Renal cortex interstitium (tissue), 11 donors: ENCODE data around the gene C3orf33. TPM values are rescaled to one million over a fixed set of nuclear protein-coding genes. Genes with fewer than 3 reads are reported as not detected.

Experiments
- DNase-seq, 11 donors: peaks; one replicate each; pipeline ENCODE4 v3.0.0-alpha.2; 2013; ENCODE audit warnings: low read depth in 9 of 11, low spot score in 4 of 11; ENCODE audit errors: extremely low read depth in 1 of 11
- polyA plus RNA-seq, 3 donors: library from polyadenylated mRNA; unstranded; fragments of 120-200 nt; gene quantifications; one replicate each; pipeline ENCODE4 v1.2.1, GENCODE V29; 2013; ENCODE audit not compliant: insufficient read length in 3 of 3

Gene C3orf33
- polyA plus RNA-seq, 3 donors: 8.6 to 13.1 (median 12.6) TPM

DNA sequence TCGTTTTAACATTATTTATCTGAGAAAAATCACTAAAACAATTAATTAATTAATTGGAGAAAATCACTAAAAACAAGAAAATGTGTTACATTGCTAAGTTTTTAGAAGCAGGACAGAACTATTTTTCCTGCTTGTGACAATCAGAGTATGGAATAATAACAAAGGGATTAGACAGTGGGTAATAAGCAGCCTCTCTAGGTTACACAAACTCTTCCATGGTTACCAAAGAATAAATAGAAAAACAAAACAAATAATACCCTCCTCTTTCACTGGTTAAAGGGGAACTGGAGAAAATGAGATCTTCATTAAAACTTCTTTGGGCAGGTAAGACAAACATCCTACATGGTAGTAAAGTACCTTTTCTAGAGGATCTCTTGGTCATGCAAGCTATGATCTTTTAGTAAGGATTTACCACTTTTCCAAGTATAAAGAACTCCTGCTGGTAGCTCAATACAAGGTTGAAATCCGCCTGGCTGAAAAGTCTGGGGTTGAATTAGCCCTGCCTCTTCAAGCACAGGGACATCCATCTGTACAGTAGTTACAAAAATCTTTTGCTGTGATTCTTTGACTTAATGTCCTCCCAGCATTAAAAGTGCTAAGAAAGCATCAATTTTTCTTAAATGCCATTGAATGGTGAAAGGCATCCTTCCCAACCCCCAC, 58.7 kb downstream of the C3orf33 start:
- no peak for DNase-seq

DNA sequence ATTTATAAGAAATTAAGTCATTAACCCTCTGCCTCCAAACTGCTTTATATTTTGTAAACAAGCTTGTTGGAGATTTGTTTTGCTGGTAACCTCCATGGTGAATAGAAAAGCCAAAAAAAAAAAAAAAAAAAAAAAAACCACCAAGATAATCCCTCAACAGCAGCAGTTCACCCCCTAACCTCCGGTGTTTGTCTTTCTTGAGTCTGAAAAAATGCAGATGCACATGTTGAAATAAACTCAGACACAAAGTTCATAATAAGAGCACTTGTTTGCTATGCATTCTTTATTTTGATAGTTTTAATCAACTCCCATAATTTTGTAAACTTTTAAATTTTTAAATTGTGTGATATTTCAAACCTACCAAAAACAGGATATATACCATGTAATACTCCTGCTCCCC, 59.4 kb downstream of the C3orf33 start:
- DNase-seq: no peak

DNA sequence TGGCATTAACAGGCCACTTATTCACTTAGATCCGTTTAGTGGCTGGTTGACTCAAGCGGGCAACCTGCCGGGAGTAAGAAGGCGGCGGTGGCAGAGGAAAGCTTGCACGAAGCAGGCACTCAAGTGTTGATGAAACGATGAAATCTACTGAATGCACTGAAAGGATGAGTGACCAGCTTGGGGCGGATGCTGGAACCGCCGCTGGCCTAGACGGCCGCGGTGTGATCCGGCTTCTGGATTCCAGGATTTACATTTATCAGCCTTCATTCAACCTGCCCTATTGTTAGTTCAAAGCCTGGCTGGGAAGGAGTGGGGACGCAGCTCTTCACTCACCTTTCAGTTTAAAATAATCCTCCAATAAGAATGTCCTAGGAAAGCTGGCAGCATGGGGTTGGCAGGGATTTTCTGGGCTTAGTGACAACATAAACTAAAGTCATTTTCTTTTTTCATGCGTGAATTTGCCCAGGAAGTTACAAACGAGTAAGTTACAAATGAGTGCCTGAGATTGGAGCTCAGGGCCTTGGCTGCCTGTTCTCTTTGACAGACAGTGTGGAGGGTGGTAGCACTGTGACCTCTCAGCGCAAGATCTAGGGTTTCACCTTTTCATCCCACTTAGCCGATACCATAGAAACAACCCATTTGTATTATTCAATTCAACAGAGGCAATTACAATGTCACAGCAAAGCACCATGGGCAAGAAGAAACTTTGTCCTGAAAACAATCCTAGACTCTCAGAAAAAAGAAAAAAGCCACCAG, 60.1 kb downstream of the C3orf33 start:
- DNase-seq: no peak

DNA sequence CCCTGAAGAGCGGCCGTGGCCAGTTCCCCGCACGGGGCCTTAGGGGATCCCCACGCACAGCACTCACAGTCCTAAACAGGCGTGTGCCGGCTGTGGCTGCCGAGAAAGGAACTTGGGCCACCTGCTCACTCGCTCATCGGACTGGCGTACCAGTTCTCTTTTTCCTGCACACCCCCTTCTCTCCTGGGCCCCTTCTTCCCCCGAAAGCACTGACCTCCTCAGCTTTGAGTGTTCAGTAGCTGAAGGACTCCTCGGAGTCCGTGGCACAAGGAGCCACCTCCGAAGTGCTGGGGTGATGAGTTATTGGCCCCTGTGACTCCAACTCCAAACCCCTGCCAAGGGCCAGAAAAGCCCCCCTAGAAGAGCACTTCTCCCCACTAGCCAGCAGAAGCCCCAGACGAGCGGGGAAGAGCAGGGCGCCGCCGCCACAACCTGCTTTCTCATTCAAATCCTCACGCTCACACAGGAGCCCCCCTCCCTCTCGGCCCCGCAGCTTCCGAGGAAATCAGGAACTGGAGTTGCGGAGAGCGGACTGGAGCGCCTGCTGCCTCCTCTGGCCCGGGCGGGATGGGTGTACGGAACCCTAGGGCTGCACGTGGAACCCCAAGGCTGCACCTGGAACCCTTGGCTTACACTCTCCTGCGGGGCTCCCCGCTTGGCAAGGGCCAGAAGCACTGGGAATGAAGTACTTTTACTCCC, 61.3 kb downstream of the C3orf33 start, which contains the start of gene PLCH1:
PLCH1 (minus strand) TSS at position 446 of the 699 bp plus-strand sequence. CDS start 40,847 bp downstream, outside the sequence.
- peak in 3 of 11 donors; percentile 60 to 75 (median 63) for DNase-seq

DNA sequence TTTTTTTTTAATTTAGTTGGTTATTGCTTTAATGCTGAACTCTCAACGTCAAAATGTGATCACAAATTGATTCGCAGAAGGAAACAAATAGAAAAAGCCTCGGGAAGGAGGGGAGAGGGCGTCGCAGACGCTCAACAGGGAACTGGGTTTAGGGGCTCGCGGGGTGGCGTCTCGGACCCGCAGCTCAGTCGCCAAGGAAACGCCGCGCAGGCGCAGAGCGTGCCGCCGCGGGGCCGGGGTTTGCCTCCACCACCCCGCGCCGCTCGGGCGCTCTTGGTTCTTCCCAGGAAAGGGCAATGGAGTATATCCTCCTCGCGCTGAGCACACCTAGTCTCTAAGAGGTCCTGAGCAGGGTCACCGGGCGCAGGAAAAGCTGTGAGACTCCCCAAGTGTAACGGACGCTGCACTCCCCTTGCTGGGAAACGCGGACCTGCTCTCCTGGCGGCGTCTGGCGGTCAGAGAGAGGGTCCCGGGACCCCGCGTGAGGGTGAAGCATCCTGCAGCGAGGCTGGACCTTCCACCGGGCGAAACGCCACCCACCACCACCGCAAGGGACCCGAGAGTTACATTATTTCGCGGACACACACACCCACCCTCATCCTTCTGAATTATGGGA, 62.0 kb downstream of the C3orf33 start:
- peak in 5 of 11 donors; percentile 73 to 80 (median 76) for DNase-seq

DNA sequence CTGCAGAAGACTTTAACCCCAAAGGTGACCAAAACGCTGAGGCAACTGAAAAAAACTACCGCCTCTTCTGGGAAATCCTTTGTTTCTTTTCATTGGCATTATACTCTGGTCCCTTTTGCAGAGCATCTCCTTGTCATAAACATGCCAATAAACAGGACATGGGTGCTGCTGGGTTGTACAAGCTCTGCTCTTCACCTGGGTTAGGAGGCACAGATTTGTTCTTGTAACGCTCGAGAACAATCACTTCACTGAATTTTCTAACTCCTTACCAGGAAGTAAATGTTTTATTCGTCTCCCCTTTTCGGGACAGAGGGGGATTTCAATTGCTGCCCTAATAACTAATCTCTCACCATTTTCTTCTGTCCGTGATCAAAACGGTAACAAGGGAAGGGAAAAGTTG, 62.5 kb downstream of the C3orf33 start:
- DNase-seq: no peak

DNA sequence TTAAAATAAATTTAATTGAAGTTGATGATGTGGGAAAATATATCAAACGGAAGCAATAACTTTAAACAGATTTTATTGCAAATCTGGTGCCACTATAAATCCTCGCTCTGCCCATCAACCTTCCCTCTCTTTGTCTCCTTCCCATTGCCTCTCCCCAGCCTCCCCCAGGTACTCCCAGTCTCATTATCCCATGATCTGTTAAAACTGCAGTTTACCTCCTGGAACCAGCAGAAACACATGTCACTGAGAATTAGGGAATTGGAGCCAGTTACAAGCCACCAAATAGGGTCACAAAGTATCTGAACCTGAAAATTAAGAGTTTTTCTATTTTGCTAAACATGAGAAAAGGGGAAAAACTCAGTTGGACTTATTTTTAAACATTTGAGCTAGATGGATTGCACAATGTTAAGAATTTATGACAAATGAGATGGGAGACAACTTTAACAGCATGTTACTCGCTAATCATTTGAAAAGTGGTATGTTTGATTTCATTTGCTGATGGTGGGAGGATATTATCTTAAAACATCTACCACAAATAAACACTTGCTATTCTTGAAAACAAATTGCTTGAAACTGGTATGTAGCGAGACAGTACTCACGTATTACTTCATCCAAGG, 63.6 kb downstream of the C3orf33 start:
- no peak for DNase-seq

DNA sequence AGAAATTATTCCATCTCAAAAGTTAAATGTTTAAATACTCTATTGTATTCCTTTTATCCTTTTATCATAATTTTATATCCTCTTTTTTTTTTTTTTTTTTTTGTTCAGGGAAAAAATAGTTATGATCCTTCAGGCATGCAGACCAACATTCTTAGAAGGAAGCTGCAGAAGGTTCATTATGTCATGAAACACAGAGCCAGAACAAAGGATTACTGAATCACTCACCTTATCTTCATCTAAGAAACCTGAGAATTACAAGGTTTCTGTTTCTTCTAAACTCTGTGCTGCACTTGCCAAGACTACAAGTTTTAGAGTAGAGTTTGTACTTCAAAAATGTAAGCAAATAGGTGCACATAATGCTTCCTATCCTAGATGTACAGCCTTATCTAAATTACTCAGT, 64.5 kb downstream of the C3orf33 start:
- no peak for DNase-seq

DNA sequence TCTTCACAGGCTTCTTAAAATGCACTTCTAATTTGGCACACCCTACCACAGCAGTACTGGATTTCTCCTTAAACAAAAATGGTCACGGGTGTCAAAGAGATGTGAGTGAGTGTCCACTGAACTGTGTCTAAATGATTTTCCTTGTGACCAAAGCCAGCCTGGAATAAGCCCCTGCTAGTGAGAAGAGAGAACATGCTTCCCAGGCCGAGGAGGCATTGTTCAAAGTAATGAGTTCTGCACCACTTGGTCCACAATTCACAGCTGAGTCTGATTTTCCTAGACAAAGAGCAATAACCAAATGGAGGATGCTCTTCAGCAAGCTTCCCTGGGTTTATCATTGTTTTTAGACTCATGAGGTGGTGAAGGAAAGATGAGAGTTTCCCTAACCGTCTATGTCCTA, 65.0 kb downstream of the C3orf33 start:
- peak in 1 of 11 donors; percentile 67 for DNase-seq

DNA sequence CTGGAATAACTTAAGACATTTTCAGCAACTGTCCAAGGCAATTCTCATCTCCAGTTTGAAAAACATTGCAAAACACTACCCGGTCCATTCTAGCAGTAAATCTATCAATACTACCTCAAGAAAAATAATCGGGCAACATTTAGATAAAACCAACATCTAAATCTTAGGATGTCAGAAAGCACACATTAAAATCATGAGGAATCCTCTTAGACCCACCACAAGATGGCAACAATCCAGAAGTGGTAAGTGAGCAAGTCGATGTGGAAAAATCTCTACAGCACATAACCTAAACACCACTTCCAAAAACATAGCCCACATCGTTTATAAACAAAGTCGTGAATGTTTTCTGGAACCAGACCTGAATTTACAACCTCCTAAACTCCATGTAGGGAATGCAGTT, 66.9 kb downstream of the C3orf33 start:
- no peak for DNase-seq

DNA sequence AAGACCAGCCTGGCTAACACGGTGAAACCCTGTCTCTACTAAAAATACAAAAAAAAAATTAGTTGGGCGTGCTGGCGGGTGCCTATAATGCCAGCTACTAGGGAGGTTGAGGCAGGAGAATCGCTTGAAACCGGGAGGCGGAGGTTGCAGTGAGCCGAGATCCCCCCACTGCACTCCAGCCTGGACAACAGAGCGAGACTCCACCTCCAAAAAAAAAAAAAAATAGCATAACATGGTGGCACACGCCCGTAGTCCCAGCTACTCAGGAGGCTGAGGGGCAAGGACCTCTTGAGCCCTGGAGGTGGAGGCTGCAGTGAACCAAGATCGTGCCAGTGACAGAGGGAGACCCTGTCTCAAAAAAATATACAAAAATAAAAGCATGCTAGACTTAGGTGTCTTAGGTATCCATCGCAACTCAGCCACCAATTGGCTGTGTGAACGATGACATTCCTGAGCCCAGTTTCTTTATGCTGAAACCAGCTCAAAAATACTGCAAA, 67.5 kb downstream of the C3orf33 start:
- DNase-seq: no peak

DNA sequence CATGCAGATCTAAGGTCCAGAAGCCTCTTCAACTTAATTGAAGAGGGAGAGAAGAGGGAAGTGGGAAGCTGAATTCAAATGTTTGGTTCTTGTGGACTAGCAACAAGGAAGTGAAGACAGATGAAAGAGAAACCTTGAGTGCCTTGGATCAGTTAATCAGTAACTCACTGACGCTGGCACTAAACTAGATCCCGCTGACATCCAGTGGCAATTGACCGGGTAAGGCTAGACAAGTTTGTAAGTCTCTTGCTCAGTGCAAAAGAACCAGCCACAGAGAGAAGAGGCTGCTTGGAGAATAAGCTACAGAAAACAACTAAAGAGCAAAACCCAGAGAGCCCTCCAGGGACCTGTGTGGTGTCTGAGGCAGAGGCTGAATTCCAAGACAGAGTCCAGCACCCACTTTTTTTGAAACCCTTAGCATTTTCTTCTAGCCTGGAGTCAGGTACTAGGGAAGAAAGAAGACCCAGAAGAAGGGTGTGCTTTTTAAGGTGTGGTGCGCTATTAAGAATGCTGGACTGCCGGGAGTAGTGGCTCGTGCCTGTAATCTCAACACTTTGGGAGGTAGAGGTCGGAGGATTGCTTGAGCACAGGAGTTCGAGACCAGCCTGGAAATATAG, 68.1 kb downstream of the C3orf33 start:
- peak in 3 of 11 donors; percentile 60 to 84 (median 73) for DNase-seq

DNA sequence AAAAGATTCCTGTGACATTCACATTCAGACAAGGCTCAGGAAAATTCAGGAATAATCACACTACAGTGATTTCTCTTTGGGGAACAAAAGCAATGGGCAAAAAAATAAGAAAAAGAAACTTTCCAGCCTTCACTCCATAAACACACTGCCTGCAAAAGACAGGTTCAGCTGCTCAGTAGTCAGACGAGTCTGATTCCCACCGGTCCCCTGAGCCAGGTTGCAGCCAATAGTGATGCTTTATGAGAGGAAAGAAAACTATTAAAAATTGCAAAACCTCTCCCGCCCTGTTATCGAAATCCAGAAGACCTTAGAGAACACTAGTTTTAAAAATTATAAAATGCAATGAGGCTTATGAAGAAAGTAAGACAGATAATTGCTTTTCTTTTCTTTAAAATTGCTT, 69.7 kb downstream of the C3orf33 start:
- DNase-seq: no peak

DNA sequence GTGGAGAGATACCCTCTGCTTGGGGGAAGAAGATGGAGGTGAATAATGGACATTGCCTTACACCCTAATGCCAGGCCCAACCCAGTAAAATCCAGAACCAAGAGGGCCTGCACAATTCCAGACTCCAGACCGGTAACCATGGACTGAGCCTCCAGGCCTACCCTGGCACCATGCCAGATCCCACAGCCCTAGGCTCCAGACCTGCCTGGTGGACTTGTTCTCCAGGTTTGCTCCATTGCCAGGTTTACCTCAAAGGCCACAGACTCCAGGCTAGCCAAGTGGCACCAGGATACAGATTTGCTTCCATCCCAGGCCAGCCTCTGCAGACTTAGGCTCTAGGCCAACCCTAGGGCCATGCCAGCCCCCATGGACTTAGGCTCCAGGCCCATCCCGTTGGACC, 75.2 kb downstream of the C3orf33 start:
- DNase-seq: no peak

DNA sequence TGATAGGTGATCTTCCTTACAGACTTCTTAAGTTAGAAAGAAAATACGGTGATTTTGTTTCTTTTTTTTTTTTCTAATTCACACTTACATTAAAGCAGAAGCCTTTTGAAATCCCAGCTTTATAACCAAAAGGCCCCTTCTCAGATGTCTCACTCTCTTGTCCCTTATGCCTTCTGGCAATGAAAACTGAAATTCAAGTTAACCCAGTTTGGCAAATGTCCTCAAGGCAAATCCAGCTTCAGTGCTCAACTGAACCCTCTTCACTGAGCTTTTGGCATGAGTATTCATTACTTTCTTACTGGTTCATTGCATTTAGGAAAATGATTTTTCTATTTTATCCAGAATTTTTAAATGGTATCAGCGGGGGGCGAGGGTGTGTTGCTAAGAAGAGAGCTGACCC, 78.2 kb downstream of the C3orf33 start:
- no peak for DNase-seq

DNA sequence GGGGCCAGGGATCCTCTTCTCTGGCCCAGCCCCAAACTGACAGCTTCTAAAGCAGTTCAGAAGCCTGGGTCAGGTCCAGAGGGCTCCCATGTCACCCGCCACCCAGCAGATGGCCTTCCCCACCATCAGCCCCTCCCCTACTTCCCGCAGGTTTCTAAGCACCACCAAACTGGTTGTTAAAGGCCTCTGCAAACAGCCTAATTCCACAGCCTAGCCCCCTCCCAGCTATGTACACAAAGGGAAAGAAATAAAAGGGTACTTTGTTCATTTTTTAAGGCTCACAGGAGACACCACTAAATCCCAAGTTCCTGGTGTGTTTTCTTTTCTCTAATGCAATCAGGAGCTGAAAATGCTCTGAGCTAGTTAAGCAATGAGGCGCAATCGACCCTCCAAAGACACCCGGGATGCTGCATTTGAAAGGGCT, 91.8 kb downstream of the C3orf33 start:
- no peak for DNase-seq
